H1 (cell line): Measurements from ENCODE around the gene ELOF1. TPM values are rescaled to one million over a fixed set of nuclear protein-coding genes. Genes with fewer than 3 reads are reported as not detected.

Experiments used
- CBX5 ChIP-seq: fragments of 300-800, 300-1000 bp; sonication (generic); IDR thresholded peaks from 2 replicates; pipeline ENCODE4 v1.7.1; 2016; ENCODE audit warnings: antibody characterized with exemption, low read length, low read depth
- CHD7 ChIP-seq: fragments of 300-600 bp; sonication (generic); IDR thresholded peaks from 2 replicates; pipeline ENCODE4 v1.7.1; 2012; ENCODE audit warnings: low read length, moderate library complexity, mild to moderate bottlenecking, inconsistent platforms; ENCODE audit not compliant: insufficient replicate concordance
- CTBP2 ChIP-seq: IDR thresholded peaks from 2 replicates; pipeline ENCODE4 v1.7.0; 2011; ENCODE audit warnings: borderline replicate concordance, mild to moderate bottlenecking, moderate library complexity, mixed read lengths, low read length; ENCODE audit not compliant: insufficient read depth, insufficient read length
- GTF2F1 ChIP-seq: IDR thresholded peaks from 2 replicates; pipeline ENCODE4 v1.6.1; 2012; ENCODE audit warnings: low read depth, low read length, improper control_type of control experiment, borderline replicate concordance
- HDAC2 ChIP-seq, 2 experiments: fragments of 300-600 bp in 1 of 2; sonication (generic) in 1 of 2; IDR thresholded peaks; 2 replicates each; pipeline ENCODE4 v1.6.1; 2011 to 2012; ENCODE audit warnings: low read depth in 2 of 2, low read length in 2 of 2, mild to moderate bottlenecking in 2 of 2, moderate library complexity in 2 of 2, borderline replicate concordance in 1 of 2, inconsistent platforms in 1 of 2
- JUN ChIP-seq: IDR thresholded peaks from 2 replicates; pipeline ENCODE4 v1.6.1; 2011; ENCODE audit warnings: low read depth, mild to moderate bottlenecking, improper control_type of control experiment, low read length
- KDM1A ChIP-seq: fragments of 200-600, 300-600 bp; sonication (generic); IDR thresholded peaks from 2 replicates; pipeline ENCODE4 v1.7.1; 2016; ENCODE audit warnings: mild to moderate bottlenecking, low read length, borderline replicate concordance
- KDM4A ChIP-seq: IDR thresholded peaks from one replicate; pipeline ENCODE4 v1.7.1; 2012; ENCODE audit warnings: low read depth, mild to moderate bottlenecking, moderate library complexity, low read length, inconsistent platforms; ENCODE audit not compliant: severe bottlenecking
- SIN3A ChIP-seq, 2 experiments: IDR thresholded peaks in 1 of 2; conservative IDR thresholded peaks in 1 of 2; 2 replicates each; pipeline ENCODE4 v1.6.1; 2011 to 2012; ENCODE audit warnings: low read length in 2 of 2, improper control_type of control experiment in 1 of 2, low read depth in 1 of 2, mild to moderate bottlenecking in 1 of 2
- SP1 ChIP-seq: IDR thresholded peaks from 2 replicates; pipeline ENCODE4 v1.6.1; 2011; ENCODE audit warnings: low read depth, low read length
- SP2 ChIP-seq: IDR thresholded peaks from 2 replicates; pipeline ENCODE4 v1.6.1; 2012; ENCODE audit warnings: mild to moderate bottlenecking, low read length, inconsistent platforms
- polyA plus RNA-seq, 7 experiments: library from polyadenylated mRNA; depleted of rRNA in 3 of 7; stranded (reverse) in 5 of 7; unstranded in 2 of 7; fragments of >200 nt in 5 of 7; fragments of 200-250 nt in 2 of 7; gene quantifications; 1 replicate in 5 of 7; 2 replicates in 1 of 7; 4 replicates in 1 of 7; pipeline versions ENCODE4 v1.2.1 to v1.2.3, GENCODE V29; 2011 to 2013; ENCODE audit warnings: missing spikeins in 2 of 7, mixed read lengths in 2 of 7
- total RNA-seq: library from RNA; stranded (reverse); fragmentation: NEBNext Ultra II Directional; extraction: Animal tissue kit (Norgen Biotek cat#: 25700); gene quantifications from 2 replicates; pipeline ENCODE4 v1.2.1, GENCODE V29; 2021

ELOF1 gene
- total and polyA plus RNA-seq, 2 of the 8 experiments (the other 6 are each of a cell fraction or from before 2014, with no cell fraction given) = 84.2 to 101 TPM

- TF ChIP-seq CHD7 = no peak
- TF ChIP-seq KDM4A = no peak
- no peak for TF ChIP-seq JUN
- no peak for TF ChIP-seq SP2
- TF ChIP-seq GTF2F1 = no peak
- no peak for TF ChIP-seq HDAC2 (IDR thresholded peaks at IDR 0.05; ENCODE audit: borderline replicate concordance in 1 of 2, low read depth in 2 of 2, low read length in 2 of 2)
- no peak for TF ChIP-seq CBX5
- no peak for TF ChIP-seq KDM1A
- no peak for TF ChIP-seq SIN3A (conservative IDR thresholded peaks at IDR 0.05 in 1 of 2, IDR thresholded peaks at IDR 0.05 in 1 of 2; ENCODE audit: low read depth in 1 of 2, low read length in 2 of 2)
- TF ChIP-seq CTBP2 = no peak
- TF ChIP-seq SP1 = no peak
These were observed 9.6 kb downstream of the ELOF1 start (continued) for GRCh38 chr19:11549386-11549953.
